Esophagus muscularis mucosa (tissue), 4 donors: Measurements from ENCODE around the gene ZNF260.

Experiments used
- EP300 ChIP-seq: sonication (generic); formaldehyde crosslinking; IDR thresholded peaks from one replicate; pipeline ENCODE4 v1.6.1; 2017; ENCODE audit warnings: antibody characterized with exemption
- POLR2A ChIP-seq: fragments of 450-650 bp; IDR thresholded peaks from one replicate; pipeline ENCODE4 v1.6.1; 2017; ENCODE audit warnings: antibody characterized with exemption, moderate library complexity, mild to moderate bottlenecking, low read depth
- POLR2AphosphoS5 ChIP-seq, 2 donors: sonication (generic); formaldehyde crosslinking; IDR thresholded peaks; one replicate each; pipeline ENCODE4 v1.6.1; 2017; ENCODE audit warnings: antibody characterized with exemption in 2 of 2
- TF ChIP-seq, protein P1 (sequence below), 3 experiments: fragments of 200-600 bp in 2 of 3; fragments of 450-650 bp in 1 of 3; sonication (generic) in 2 of 3; IDR thresholded peaks; one replicate each; pipeline ENCODE4 v1.5.1; 2017 to 2019; ENCODE audit warnings: antibody characterized with exemption in 3 of 3, mild to moderate bottlenecking in 2 of 3, moderate library complexity in 1 of 3

DNA sequence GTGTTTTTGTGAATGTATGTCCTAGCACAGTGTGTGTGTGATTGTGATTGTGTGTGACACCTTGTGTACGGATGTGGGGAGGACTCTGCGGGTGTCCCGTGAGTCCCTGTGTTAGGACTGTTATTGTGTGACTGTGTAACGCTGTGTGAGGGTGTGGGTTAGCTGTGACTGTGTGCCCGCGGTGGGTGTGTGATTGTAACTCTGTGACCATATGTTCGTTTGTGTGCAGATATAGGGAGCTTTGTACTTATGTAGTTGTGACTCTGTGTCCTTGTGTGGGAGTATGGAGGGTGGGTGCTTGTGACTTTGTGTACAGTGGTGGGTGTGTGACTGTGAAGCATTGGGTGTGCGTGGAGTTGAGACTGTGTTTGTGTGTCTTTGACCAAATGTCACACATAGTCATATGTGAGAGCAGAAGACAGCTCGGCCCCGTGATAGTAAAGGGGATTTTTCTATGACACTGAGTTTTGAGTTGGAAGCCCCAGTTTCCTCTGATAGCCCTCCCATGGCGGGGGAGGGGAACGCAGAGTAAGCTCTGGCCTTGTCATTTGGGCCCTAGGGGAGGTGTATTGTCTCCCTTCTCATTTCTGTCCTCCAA is 949 bp upstream of the ZNF260 start:
- TF ChIP-seq, protein P1, sequence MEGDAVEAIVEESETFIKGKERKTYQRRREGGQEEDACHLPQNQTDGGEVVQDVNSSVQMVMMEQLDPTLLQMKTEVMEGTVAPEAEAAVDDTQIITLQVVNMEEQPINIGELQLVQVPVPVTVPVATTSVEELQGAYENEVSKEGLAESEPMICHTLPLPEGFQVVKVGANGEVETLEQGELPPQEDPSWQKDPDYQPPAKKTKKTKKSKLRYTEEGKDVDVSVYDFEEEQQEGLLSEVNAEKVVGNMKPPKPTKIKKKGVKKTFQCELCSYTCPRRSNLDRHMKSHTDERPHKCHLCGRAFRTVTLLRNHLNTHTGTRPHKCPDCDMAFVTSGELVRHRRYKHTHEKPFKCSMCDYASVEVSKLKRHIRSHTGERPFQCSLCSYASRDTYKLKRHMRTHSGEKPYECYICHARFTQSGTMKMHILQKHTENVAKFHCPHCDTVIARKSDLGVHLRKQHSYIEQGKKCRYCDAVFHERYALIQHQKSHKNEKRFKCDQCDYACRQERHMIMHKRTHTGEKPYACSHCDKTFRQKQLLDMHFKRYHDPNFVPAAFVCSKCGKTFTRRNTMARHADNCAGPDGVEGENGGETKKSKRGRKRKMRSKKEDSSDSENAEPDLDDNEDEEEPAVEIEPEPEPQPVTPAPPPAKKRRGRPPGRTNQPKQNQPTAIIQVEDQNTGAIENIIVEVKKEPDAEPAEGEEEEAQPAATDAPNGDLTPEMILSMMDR (IDR thresholded peaks at IDR 0.05): no peak
- TF ChIP-seq POLR2AphosphoS5 (IDR thresholded peaks at IDR 0.05) (no peak), POLR2A (no peak), EP300 (no peak)
